ENCODE results near the gene CDH4.

GRCh38 chr20:61271312-61272231 is 19.5 kb downstream of the CDH4 start:
- TF ChIP-seq POLR2AphosphoS5 (IDR thresholded peaks at IDR 0.05; ENCODE audit: low read depth, low read length) (no peak), CTCF (IDR thresholded peaks at IDR 0.05) (no peak), SIN3A (IDR thresholded peaks at IDR 0.05; ENCODE audit: borderline replicate concordance, insufficient read depth, low read depth, low read length) (no peak), REST (IDR thresholded peaks at IDR 0.05; ENCODE audit: insufficient read depth in 1 of 2, low read depth in 2 of 2, low read length in 1 of 2) (no peak), TCF7L2 (IDR thresholded peaks at IDR 0.05; ENCODE audit: low read depth, low read length) (no peak)
